OCI-LY3 (cell line): ENCODE results near the gene SMTNL2.
"Not testable (repeated sequence)": the region's sequence is repeated elsewhere in the genome, so short reads cannot be mapped to it uniquely, and the experiment has no call there.

ENCODE experiments used
- H2AFZ ChIP-seq: fragments of 200-600, 300-600 bp; shearing (Covaris generic); 2 replicates; pipeline ENCODE4 v1.6.0; 2014; ENCODE audit warnings: antibody characterized with exemption, low read depth, low read length
- H3K27ac ChIP-seq: fragments of 200-600, 300-600 bp; sonication (generic); 2 replicates; pipeline ENCODE4 v1.5.1; 2014; ENCODE audit warnings: mild to moderate bottlenecking, low read length, moderate library complexity, mixed read lengths
- H3K27me3 ChIP-seq: fragments of 200-600, 300-600 bp; sonication (generic); 2 replicates; pipeline ENCODE4 v1.6.1; 2014; ENCODE audit warnings: low read depth, low read length, mixed read lengths
- H3K36me3 ChIP-seq: fragments of 200-600, 300-600 bp; sonication (generic); replicated peaks from 2 replicates; pipeline ENCODE3; 2014; ENCODE audit warnings: low read depth, low read length, mixed read lengths
- H3K4me1 ChIP-seq: fragments of 300-600, 200-600 bp; sonication (generic); 2 replicates; pipeline ENCODE4 v1.6.1; 2014; ENCODE audit warnings: low read length, mixed read lengths
- H3K4me2 ChIP-seq: fragments of 200-600, 300-600 bp; sonication (generic); 2 replicates; pipeline ENCODE4 v1.6.1; 2014; ENCODE audit warnings: low read length, mixed read lengths
- H3K4me3 ChIP-seq: fragments of 300-600, 200-600 bp; sonication (generic); 2 replicates; pipeline ENCODE4 v1.5.1; 2014; ENCODE audit warnings: antibody characterized with exemption, mild to moderate bottlenecking, low read length, moderate library complexity
- H3K79me2 ChIP-seq: fragments of 300-600, 200-600 bp; shearing (Covaris generic); 2 replicates; pipeline ENCODE4 v1.6.1; 2014; ENCODE audit warnings: mild to moderate bottlenecking, low read length, mixed read lengths
- H3K9ac ChIP-seq: fragments of 300-600, 200-600 bp; shearing (Covaris generic); 2 replicates; pipeline ENCODE4 v1.6.0; 2014; ENCODE audit warnings: mild to moderate bottlenecking, low read length, moderate library complexity
- H3K9me3 ChIP-seq: fragments of 200-600, 300-600 bp; shearing (Covaris generic); 2 replicates; pipeline ENCODE4 v1.6.1; 2014; ENCODE audit warnings: low read length, mixed read lengths; ENCODE audit not compliant: insufficient read depth
- H4K20me1 ChIP-seq: fragments of 200-600, 300-600 bp; sonication (generic); 2 replicates; pipeline ENCODE4 v1.6.1; 2016; ENCODE audit warnings: low read length, mixed read lengths; ENCODE audit not compliant: insufficient read depth
- CTCF ChIP-seq: fragments of 200-600, 300-600 bp; sonication (generic); IDR thresholded peaks from 2 replicates; pipeline ENCODE4 v1.5.1; 2014; ENCODE audit warnings: antibody characterized with exemption, low read length, low read depth
- EZH2phosphoT487 ChIP-seq: fragments of 200-600 bp; shearing (Covaris generic); IDR thresholded peaks from 2 replicates; pipeline ENCODE4 v1.6.1; 2018; ENCODE audit warnings: antibody characterized with exemption, mixed run types, low read depth

SMTNL2 gene

GRCh38 chr17:4576161-4576558 is 8.2 kb upstream of the SMTNL2 start:
- Histone ChIP-seq H3K4me1 (peaks cover 13% of the 10 kb centered on the region), H3K27ac (no peak overlapping the region), H3K9ac (no peak overlapping the region), H4K20me1 (no peaks in the 10 kb centered on the region), H3K4me2 (no peak overlapping the region), H3K9me3 (no peaks in the 10 kb centered on the region), H2AFZ (no peak overlapping the region), H3K36me3 (no peaks in the 10 kb centered on the region), H3K4me3 (no peak overlapping the region), H3K79me2 (no peaks in the 10 kb centered on the region), H3K27me3 (no peaks in the 10 kb centered on the region)
- TF ChIP-seq EZH2phosphoT487: no peak
- no peak for TF ChIP-seq CTCF

DNA sequence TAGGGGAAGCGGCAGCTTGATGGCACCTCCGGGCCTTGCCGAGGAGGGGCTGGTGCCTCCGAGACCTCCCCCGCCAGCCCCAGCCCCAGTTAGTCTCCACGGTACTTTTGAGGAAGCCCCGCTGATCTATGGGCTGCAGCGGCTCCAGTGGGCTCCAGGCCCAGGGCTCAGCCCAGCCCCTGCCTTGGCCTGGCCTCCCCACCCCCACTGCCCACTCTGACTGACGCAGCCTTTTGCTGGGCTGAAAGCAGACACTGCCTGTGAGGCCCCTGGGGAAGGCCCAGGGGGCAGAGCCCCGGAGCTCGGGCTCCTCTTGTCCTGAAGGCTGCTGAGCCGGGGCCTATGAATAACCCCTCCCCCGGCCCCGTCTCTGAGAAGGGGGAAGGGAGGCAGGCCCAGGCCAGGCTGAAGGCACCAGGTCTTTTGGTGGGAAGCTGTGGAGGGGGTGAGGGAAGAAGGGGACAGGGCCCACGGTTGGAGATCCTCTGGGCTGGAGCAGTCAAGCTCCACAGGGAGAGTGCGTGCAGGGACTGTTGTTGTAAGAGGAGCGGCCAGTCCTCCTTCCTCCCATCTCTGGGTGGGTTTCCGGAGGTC is 7.5 kb upstream of the SMTNL2 start:
- H4K20me1 ChIP-seq: no peaks in the 10 kb centered on the region
- H3K4me1 ChIP-seq: peaks cover 13% of the 10 kb centered on the region
- no peak overlapping the region for H2AFZ ChIP-seq
- no peak overlapping the region for H3K27ac ChIP-seq
- H3K27me3 ChIP-seq: no peaks in the 10 kb centered on the region
- TF ChIP-seq EZH2phosphoT487: no peak
- H3K4me3 ChIP-seq: no peak overlapping the region
- H3K4me2 ChIP-seq: no peak overlapping the region
- H3K36me3 ChIP-seq: no peaks in the 10 kb centered on the region
- no peaks in the 10 kb centered on the region for H3K79me2 ChIP-seq
- H3K9ac ChIP-seq: no peak overlapping the region
- H3K9me3 ChIP-seq: no peaks in the 10 kb centered on the region

DNA sequence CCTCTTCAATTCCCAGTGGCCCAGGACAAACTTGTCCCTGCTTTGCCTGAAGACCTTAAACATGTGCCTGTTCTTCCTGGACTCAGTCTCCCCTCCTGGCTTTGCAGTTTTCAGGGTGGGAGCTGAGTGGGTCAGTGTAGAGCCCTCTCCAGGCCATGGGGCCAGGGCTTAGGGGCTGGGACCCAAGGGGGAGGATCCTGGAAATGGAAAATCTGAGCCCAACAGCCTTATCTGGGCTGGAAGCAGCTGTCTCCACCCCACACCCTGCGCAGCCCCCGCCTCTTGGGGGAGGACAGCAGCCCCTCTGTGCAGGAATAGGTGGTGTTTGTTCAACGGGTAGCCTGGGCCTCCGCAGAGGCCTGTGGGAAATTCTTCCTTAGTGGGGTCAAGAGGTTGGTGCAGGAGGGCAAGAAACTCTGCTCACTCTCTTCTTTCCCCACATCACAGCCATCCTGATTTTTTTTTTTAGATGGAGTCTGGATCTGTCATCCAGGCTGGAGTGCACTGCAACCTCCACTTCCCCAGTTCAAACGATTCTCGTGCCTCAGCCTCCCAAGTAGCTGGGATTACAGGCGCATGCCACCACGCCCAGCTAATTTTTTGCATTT is 6.8 kb upstream of the SMTNL2 start:
- TF ChIP-seq CTCF (no peak), EZH2phosphoT487 (no peak)
- no peak overlapping the region for H3K4me2 ChIP-seq
- no peaks in the 10 kb centered on the region for H3K79me2 ChIP-seq
- no peak overlapping the region for H3K27ac ChIP-seq
- H2AFZ ChIP-seq: no peak overlapping the region
- H3K9me3 ChIP-seq: no peaks in the 10 kb centered on the region
- no peaks in the 10 kb centered on the region for H3K27me3 ChIP-seq
- no peak overlapping the region for H3K9ac ChIP-seq
- no peaks in the 10 kb centered on the region for H3K36me3 ChIP-seq
- no peaks in the 10 kb centered on the region for H4K20me1 ChIP-seq
- H3K4me3 ChIP-seq: no peak overlapping the region
- peaks cover 13% of the 10 kb centered on the region for H3K4me1 ChIP-seq

- H3K9ac ChIP-seq, H3K36me3 ChIP-seq, H3K4me1 ChIP-seq, H4K20me1 ChIP-seq, H3K4me3 ChIP-seq, H3K79me2 ChIP-seq, H2AFZ ChIP-seq, H3K4me2 ChIP-seq, H3K27me3 ChIP-seq, H3K9me3 ChIP-seq, H3K27ac ChIP-seq: not testable (repeated sequence)
These were observed 6.0 kb upstream of the SMTNL2 start for GRCh38 chr17:4578349-4578748.

GRCh38 chr17:4579678-4580077 is 4.7 kb upstream of the SMTNL2 start:
- H3K27ac ChIP-seq: no peak overlapping the region
- no peaks in the 10 kb centered on the region for H3K9me3 ChIP-seq
- TF ChIP-seq EZH2phosphoT487 (no peak), CTCF (no peak)
- no peaks in the 10 kb centered on the region for H3K4me1 ChIP-seq
- no peak overlapping the region for H3K9ac ChIP-seq
- no peaks in the 10 kb centered on the region for H3K27me3 ChIP-seq
- H3K4me2 ChIP-seq: no peak overlapping the region
- H3K36me3 ChIP-seq: no peaks in the 10 kb centered on the region
- no peak overlapping the region for H2AFZ ChIP-seq
- H4K20me1 ChIP-seq: no peaks in the 10 kb centered on the region
- H3K4me3 ChIP-seq: no peak overlapping the region
- H3K79me2 ChIP-seq: no peaks in the 10 kb centered on the region
